IPS-15b (cell line): Measurements from ENCODE around the gene SLC30A1.

Experiments
- H3K27me3 ChIP-seq: one replicate; pipeline ENCODE4 v1.6.1; 2013; ENCODE audit warnings: low read length; ENCODE audit not compliant: control insufficient read depth, insufficient read depth
- H3K36me3 ChIP-seq: one replicate; pipeline ENCODE4 v1.6.1; 2013; ENCODE audit warnings: low read length; ENCODE audit not compliant: control insufficient read depth, insufficient read depth
- H3K4me1 ChIP-seq: one replicate; pipeline ENCODE4 v1.6.1; 2013; ENCODE audit warnings: mild to moderate bottlenecking, low read length; ENCODE audit not compliant: control insufficient read depth, insufficient read depth
- H3K4me3 ChIP-seq: one replicate; pipeline ENCODE4 v1.5.1; 2013; ENCODE audit warnings: low read depth, low read length
- H3K9ac ChIP-seq: one replicate; pipeline ENCODE4 v1.6.1; 2013; ENCODE audit warnings: low read depth, mild to moderate bottlenecking, low read length
- H3K9me3 ChIP-seq: one replicate; pipeline ENCODE4 v1.6.1; 2013; ENCODE audit warnings: mild to moderate bottlenecking, low read length; ENCODE audit not compliant: control insufficient read depth, insufficient read depth

SLC30A1 gene

DNA sequence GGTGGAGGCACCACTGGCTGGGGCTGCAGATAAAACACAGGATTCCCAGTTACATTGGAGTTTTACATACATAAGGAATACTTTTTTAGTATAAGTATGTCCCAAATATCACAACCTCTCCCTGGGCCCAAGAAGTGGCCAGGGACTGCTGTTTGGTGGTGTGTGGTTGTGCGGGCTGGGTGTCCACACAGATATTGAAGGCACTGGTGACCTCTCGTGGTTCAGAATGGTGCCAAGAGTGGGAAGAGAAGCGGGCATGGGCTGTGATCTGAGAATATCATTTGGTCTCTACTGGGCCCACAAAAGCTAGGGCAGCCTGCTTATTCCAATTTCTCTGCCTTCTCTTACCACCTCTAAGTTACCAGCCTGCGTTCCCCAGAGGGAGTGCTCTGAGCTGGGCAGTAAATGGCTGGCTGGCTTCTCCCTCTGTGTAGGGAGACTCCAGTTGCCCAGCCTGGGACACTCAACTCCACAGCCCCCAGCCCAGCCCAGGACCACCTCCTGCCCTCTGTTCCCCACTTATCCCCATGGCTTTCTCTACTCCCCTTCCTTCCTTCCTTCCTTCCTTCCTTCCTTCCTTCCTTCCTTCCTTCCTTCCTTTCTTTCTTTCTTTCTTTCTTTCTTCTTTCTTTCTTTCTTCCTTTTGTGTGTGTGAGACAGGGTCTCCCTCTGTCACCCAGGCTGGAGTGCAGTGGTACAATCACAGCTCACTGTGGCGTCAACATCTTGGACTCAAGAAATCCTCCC, 44.2 kb downstream of the SLC30A1 start:
- Histone ChIP-seq H3K9me3 (no peaks in the 10 kb centered on the region), H3K9ac (no peak overlapping the region), H3K27me3 (peaks cover 2% of the 10 kb centered on the region), H3K4me3 (no peak overlapping the region), H3K4me1 (no peaks in the 10 kb centered on the region), H3K36me3 (no peaks in the 10 kb centered on the region)

DNA sequence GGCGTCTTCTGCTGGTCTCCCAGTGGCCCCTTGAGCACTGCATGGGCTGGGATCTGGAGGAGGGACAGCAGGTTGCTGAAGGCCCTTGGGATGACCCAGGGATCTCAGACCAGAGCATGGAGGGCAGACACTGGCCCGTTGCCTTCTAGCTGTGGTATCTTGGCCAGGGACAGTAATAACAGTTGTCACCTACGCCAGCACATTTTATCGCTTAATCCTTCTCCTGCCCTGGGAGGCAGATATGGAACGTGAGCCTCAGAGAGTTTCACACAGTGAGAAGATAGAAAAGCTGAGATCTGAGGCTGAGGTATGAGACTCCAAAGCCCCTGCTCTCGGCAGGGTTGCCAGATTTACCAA, 46.9 kb downstream of the SLC30A1 start:
- Histone ChIP-seq H3K4me3 (no peak overlapping the region), H3K36me3 (no peaks in the 10 kb centered on the region), H3K9ac (no peak overlapping the region), H3K9me3 (no peaks in the 10 kb centered on the region), H3K4me1 (no peaks in the 10 kb centered on the region), H3K27me3 (peaks cover 2% of the 10 kb centered on the region)

DNA sequence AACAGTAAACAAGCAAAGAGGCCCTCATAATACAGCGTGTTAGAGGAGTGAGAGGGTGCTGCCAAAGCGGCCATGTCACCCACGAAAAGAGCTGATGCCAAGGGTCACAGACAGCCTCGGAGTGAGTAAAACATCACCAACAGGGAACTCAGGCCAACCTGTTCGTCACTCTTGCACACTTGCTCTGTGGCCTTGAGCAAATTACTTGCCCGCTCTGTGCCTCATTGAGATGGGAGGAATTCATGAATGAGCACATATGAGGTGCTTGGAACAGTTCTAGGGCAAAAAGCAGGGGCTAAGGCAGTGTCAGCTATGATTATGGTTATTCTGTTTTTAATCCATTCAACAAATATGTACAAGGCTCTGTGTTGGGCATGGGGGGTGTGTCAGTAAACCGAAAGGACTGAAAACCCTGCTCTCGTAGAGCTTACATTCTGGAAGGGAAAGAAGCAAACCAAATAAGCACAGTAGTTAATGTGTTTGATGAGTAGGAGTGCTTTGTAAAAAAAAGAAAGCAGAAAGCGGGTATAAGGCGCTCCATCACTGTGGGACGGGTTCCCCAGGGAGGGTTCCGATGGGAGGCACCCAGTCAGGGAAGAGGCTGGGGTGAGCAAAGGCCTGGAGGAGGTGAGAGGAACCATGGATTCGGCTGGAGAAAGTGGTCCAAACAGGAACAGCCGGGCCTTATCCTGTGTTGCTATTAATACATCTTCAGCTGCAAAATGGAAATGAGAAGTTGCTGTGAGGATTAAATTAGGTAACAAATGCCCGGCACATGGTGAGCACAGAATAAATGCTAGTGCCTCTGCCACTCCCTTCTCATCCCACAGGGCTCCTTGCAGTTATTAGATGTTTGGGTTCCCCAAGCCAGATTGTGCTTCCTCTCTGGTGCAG, 47.5 kb downstream of the SLC30A1 start:
- H3K9ac ChIP-seq: no peak overlapping the region
- H3K36me3 ChIP-seq: no peaks in the 10 kb centered on the region
- no peaks in the 10 kb centered on the region for H3K9me3 ChIP-seq
- H3K4me3 ChIP-seq: no peak overlapping the region
- peaks cover 2% of the 10 kb centered on the region for H3K27me3 ChIP-seq
- no peaks in the 10 kb centered on the region for H3K4me1 ChIP-seq

DNA sequence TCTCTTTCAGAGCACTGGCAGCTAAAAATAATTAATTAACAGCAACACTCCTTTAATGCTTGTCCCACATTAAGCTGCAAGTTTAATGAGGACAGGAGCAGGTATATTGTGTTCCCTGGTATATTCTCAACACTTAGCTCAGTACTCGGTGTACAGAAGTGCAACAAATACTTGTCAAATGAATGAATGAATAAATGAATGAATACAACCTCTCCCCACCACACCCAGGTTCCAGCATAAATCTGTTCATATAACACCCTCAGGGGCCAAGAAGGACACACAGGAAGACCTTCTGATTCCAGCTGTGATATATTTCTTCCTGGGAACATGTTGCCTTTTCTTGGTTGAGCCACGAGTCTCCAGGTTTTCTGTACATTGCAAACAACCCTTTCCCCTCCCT, 48.9 kb downstream of the SLC30A1 start:
- Histone ChIP-seq H3K27me3 (peaks cover 2% of the 10 kb centered on the region), H3K9ac (no peak overlapping the region), H3K4me1 (no peaks in the 10 kb centered on the region), H3K4me3 (no peak overlapping the region), H3K9me3 (no peaks in the 10 kb centered on the region), H3K36me3 (no peaks in the 10 kb centered on the region)

DNA sequence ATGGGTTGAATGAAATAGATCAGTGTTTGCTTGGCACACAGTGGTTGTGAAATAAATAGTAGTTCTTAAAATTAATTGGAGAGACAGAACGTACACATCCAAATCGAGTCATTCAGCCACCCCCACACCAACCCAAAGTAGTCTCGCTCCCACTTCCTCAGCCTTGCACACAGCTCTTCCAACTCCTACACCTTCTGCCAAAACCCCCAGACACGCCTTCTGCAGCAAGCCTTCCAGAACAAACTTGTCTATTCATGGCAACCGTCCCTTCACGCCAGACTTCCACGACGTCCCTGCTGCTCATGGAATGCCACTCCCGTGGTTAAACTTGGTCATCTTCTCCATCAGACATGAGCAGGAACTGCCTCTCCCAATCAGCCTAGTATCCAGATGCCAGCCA, 49.5 kb downstream of the SLC30A1 start:
- no peaks in the 10 kb centered on the region for H3K4me1 ChIP-seq

DNA sequence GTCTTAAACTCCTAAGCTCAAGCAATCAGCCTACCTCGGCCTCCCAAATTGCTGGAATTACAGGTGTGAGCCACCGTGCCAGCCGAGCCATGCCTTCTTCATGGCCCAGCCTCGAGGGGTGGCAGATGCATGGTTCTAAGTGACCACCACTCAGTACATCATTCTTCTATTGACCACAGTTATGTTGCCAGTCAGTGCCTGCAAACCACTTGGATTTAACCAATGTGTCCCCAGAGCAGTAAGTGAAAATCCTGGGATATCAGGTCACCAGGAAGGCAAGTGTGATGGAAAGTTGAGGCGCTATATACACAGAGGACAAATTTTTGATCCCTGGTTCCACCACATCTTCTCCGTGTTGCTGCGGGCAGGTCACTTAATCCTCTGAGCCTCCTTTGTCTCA, 50.0 kb downstream of the SLC30A1 start:
- Histone ChIP-seq H3K4me3 (no peak overlapping the region), H3K9me3 (no peaks in the 10 kb centered on the region), H3K27me3 (peaks cover 2% of the 10 kb centered on the region), H3K9ac (no peak overlapping the region), H3K36me3 (no peaks in the 10 kb centered on the region), H3K4me1 (no peaks in the 10 kb centered on the region)

More for the DNA sequence above, 49.5 kb downstream of the SLC30A1 start:
- no peak overlapping the region for H3K9ac ChIP-seq
- H3K36me3 ChIP-seq: no peaks in the 10 kb centered on the region
- no peak overlapping the region for H3K4me3 ChIP-seq
- H3K27me3 ChIP-seq: peaks cover 2% of the 10 kb centered on the region
- H3K9me3 ChIP-seq: no peaks in the 10 kb centered on the region

DNA sequence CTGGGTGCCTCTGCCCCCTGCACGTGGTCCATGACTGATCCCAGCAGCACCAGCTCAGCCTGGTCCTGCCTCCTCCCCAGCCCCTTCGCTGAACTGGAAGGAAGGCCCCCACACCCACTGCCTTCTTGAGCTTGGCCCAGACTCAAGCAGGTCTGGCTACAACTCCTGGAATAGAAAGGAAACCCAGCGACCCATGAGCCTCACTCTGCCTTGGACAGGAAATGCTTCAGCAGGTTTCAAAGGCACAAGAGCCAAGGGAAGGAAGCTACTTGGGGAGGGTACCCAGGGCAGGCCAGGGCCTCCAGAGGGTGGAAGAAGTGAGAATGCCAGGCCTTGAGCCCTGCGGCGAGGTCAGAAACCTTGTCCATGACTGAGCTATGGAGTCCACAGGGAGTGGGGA, 51.1 kb downstream of the SLC30A1 start:
- H3K9ac ChIP-seq: no peak overlapping the region
- no peaks in the 10 kb centered on the region for H3K4me1 ChIP-seq
- no peaks in the 10 kb centered on the region for H3K9me3 ChIP-seq
- no peak overlapping the region for H3K4me3 ChIP-seq
- no peaks in the 10 kb centered on the region for H3K36me3 ChIP-seq
- peaks cover 2% of the 10 kb centered on the region for H3K27me3 ChIP-seq

DNA sequence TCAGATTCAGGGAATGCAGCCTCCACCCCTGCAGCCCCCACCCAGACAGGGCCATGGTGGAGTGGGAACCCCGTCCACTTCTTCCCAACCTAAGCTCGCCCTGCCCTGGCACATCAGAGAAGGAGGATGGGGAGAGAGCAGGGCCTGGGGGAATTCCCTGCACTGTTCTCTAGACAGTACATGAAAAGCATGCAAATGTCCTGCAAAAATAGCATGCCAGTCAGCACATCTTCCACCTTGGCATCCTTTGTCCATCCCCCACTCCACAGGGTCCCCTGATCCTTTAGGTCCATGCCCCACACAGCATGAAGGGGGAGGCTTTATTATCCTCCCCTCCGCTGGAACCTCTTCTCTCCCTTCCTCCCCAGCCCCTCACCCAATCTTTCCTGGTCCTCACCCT, 52.0 kb downstream of the SLC30A1 start:
- Histone ChIP-seq H3K4me3 (no peak overlapping the region), H3K9me3 (no peaks in the 10 kb centered on the region), H3K27me3 (peaks cover 2% of the 10 kb centered on the region), H3K9ac (no peak overlapping the region), H3K4me1 (peaks cover 4% of the 10 kb centered on the region), H3K36me3 (no peaks in the 10 kb centered on the region)

DNA sequence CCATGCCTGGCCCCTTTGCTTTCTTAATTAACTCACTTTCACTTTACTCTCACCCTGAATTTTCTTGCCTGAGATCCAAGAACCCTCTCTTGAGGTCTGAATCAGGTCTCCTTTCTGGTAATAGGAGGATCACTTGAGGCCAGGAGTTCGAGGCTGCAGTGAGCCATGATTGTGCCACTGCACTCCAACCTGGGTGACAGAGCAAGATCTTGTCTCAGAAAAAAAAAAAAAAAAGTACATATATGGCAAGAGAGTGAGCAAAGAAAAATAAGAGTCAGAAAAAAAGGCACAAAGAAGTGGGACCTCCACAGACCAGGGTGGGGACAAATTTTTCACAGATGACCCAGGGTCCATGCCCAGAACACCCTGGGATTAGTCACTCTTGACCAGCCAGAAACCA, 52.9 kb downstream of the SLC30A1 start:
- no peak overlapping the region for H3K4me3 ChIP-seq
- H3K27me3 ChIP-seq: peaks cover 4% of the 10 kb centered on the region
- H3K9me3 ChIP-seq: no peaks in the 10 kb centered on the region
- peaks cover 4% of the 10 kb centered on the region for H3K4me1 ChIP-seq
- H3K36me3 ChIP-seq: no peaks in the 10 kb centered on the region
- no peak overlapping the region for H3K9ac ChIP-seq

DNA sequence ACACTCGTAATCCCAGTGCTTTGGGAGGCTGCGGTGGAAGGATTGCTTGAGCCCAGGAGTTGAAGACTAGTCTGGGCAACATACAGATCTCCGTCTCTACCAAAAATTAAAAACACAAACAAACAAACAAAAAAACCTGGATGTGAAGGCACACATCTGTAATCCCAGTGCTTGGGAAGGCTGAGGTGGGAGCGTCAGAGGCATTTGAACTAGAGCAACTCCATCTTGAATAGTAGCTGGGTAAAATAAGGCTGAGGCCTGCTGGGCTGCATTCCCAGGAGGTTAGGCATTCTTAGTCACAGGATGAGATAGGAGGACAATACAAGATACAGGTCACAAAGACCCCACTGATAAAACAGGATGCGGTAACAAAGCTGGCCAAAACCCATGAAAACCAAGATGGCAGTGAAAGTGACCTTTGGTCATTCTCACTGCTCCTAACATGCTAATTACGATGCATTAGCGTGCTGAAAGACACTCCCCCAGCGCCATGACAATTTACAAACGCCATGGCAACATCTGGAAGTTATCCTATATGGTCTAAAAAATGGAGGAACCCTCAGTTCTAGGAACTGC, 53.8 kb downstream of the SLC30A1 start:
- Histone ChIP-seq H3K9me3 (no peaks in the 10 kb centered on the region), H3K36me3 (no peaks in the 10 kb centered on the region), H3K9ac (no peak overlapping the region), H3K4me1 (peaks cover 4% of the 10 kb centered on the region), H3K4me3 (no peak overlapping the region), H3K27me3 (peaks cover 4% of the 10 kb centered on the region)

DNA sequence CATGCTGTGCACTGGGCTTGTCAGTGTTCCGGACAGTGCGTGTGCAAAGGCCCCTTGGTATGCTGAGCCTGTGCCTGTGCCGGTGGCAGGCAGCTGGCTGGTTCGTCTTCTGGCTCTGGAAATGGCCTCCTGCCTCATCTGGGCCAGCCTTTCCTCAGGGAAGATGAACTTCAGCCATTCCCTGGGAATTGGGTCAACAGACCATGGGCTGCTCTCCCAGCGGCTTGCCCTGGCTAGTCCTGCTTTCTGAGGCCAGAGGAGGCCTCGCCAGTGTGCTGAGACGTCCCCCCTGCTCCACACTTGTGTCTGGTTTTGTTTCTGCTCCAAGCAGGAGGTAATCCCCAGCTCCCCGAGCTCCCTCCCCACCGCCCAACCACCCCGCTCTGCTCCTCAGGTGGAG, 54.4 kb downstream of the SLC30A1 start:
- Histone ChIP-seq H3K36me3 (no peaks in the 10 kb centered on the region), H3K9ac (no peak overlapping the region), H3K27me3 (peaks cover 4% of the 10 kb centered on the region), H3K4me3 (no peak overlapping the region), H3K9me3 (no peaks in the 10 kb centered on the region), H3K4me1 (peaks cover 4% of the 10 kb centered on the region)

DNA sequence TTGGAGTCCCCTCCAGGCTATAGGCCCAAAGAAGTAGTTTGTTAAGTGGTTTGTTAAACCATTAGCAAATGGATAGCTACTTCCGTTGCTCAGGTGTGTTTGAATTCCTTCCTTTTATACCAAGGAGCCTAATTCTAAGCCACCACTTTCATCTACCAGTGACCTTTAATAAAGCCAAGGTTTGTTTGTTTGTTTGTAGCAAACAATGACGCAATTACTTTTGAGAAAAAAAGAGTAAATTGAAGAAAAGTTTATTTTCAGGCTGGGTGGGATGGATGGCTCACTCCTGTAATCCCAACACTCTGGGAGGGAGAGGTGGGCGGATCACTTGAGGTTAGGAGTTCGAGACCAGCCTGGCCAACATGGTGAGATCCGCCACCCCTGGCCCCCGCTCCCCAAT, 56.2 kb downstream of the SLC30A1 start:
- peaks cover 4% of the 10 kb centered on the region for H3K27me3 ChIP-seq
- no peak overlapping the region for H3K9ac ChIP-seq
- H3K4me1 ChIP-seq: peaks cover 4% of the 10 kb centered on the region
- no peak overlapping the region for H3K4me3 ChIP-seq
- no peaks in the 10 kb centered on the region for H3K36me3 ChIP-seq
- H3K9me3 ChIP-seq: no peaks in the 10 kb centered on the region
